Posterior cingulate gyrus (tissue), 11 donors: ENCODE measurements around the gene TMEM203.

Source experiments
- DNase-seq, 10 donors: peaks; one replicate each; pipeline versions ENCODE4 v3.0.0 to v3.0.0-alpha.2; 2020 to 2021; ENCODE audit warnings: mixed read lengths in 3 of 10
- intact Hi-C: fragments of 100-400 bp; cut with DNase I; formaldehyde crosslinking; loops from one replicate; pipeline ENCODE4 v1.15.1; 2023

The TMEM203 gene

GRCh38 chr9:137160716-137161557 lies 44.5 kb downstream of the TMEM203 start:
- intact Hi-C loops: no loop called here
- DNase-seq: no peak

- intact Hi-C loops: no loop called here
These were observed 45.4 kb downstream of the TMEM203 start for GRCh38 chr9:137160054-137160425.

DNA sequence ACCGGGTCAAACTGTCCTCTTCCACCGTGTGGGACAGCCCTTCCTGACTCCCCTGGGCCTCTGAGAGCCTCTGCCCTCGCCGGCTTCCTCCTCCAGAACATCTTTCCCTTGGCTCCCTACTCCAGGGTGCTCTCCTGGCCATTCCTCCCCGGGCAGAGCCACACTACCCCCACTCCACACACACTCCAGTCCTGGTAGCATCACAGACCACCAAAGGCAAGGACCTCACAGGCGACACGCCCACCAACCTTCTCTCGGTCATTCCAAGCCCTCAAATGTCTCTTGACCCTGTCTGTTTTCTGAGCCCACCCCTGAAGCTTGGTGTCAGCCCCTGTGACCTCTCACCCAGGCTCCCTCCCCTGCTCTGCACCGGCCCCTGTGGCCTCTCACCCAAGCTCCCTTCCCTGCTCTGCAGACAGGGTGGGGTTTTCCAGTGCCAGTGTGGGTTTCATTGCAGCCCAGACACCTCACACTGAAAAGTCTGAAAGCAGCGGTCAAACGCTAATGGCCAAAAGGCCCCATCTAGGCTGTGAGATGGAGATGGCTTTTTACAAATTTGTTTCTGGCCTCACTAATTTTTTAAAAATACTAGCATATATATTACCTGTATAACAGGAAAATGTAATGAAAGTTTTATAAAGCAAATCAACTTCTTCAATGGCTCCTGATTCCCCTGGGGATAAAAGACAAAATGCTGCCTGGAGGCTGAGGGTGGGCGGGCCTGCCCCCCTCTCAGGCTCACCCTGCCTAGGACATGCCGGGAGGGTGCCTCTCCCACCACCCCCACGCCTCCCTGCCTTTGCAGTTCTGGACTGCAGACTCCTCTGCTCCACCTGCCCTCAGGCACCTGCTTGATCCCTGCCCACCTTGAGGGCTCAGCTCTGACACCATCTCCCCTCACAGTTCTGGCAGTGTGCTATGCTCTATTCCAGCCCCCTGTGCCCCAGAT lies 46.1 kb downstream of the TMEM203 start:
- DNase-seq: no peak
- intact Hi-C loops: no loop called here

More at GRCh38 chr9:137160054-137160425, 45.4 kb downstream of the TMEM203 start:
- no peak for DNase-seq

DNA sequence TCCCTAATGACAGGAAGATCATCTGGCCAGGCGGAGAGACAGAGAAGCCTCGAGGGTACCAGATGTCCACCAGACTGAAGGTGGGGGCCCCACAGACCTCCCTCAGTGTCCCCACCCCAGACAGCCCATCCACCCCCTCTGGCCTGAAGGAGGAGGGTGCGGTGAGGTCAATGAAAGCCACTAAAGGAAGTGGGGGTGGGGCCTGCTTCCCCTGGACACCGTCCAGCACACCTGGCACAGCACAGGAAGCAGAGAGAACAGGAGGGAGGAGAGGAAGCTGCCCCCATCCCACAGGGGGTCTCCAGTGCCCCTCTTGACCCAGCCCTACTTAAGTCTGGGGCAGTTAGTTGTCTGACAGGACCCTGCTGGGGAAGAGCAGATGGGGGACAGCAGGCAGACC lies 46.8 kb downstream of the TMEM203 start:
- no peak for DNase-seq
- intact Hi-C loops: no loop called here

DNA sequence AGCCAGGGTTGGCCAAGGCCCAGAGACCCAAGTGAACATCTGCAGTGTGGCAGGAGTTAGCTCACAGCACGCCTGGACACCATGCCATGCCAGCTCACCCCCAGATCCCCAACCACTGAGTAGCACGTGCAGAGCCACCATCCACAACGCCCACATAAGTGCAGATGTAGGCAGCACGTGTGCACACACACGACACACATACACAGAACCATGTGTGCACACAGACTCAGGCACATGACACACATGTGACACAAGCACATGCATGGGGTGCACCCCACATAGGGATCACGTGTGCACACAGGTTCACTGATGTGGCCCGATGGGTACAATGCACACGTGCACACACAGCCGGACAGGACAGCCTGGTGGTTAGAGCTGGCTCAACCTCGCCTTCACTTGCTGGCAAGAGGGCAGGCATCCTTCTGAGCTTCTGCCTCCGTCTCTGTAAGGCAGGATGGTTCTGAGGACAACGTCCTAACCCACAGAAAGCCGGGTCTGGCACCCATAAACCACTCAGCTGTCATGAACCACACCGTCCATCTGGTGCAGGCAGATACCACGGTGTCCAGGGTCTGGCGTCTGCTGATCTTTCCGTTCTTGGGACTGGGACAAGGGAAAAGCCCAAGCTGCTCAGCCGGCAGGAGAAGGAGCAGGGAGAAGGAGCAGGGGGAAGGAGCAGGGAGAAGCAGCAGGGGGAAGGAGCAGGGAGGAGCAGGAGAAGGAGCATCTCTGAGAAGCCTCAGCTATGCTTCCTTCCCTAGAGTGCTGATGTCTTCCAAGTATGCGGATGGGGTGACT lies 47.6 kb downstream of the TMEM203 start:
- DNase-seq: peak in 2 of 10 donors; percentile 53 to 72
- intact Hi-C loops: no loop called here

DNA sequence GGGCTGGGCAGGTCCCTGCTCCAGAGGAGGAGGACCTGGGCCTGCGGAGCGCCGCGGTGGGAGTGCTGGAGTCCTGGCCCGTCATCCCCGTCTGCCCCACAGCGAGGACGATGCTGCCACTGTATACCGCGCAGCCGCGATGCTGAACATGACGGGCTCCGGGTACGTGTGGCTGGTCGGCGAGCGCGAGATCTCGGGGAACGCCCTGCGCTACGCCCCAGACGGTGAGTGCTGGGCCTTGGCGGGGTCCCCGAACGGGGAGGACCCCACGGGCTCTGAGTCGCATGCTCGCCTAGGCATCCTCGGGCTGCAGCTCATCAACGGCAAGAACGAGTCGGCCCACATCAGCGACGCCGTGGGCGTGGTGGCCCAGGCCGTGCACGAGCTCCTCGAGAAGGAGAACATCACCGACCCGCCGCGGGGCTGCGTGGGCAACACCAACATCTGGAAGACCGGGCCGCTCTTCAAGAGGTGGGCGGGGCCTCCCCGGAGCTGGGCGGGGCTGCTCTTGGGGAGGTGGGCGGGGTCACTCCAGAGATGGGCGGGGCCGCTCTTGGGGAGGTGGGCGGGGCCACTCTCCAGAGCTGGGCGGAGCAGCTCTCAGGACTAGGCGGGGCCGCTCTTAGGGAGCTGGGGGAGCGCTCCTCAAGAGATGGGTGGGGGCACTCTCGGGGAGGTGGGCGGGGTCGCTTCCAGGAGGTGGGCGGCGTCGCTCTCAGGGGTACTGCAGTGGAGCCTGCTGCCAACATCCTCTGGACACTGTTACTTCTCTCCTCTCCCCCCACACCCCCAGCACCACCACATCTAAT lies 48.7 kb downstream of the TMEM203 start:
- peak in 5 of 10 donors; percentile 52 to 92 (median 68) for DNase-seq
- intact Hi-C loops: no loop called here
